Colonic mucosa (tissue), 4 donors: ENCODE measurements around the gene SPOCK3. TPM values are rescaled to one million over a fixed set of nuclear protein-coding genes. Genes with fewer than 3 reads are reported as not detected.

ENCODE experiments used
- DNase-seq: peaks from one replicate; pipeline ENCODE4 v3.0.0-alpha.2; 2020
- H3K27ac ChIP-seq: fragments of 200-600 bp; one replicate; pipeline ENCODE4 v1.8.0; 2021
- H3K27me3 ChIP-seq: fragments of 200-600 bp; one replicate; pipeline ENCODE4 v1.8.0; 2021
- H3K36me3 ChIP-seq: fragments of 200-600 bp; one replicate; pipeline ENCODE4 v1.8.0; 2021
- H3K4me1 ChIP-seq: fragments of 200-600 bp; one replicate; pipeline ENCODE4 v1.8.0; 2021; ENCODE audit warnings: mild to moderate bottlenecking
- H3K4me3 ChIP-seq: fragments of 200-600 bp; one replicate; pipeline ENCODE4 v1.8.0; 2021
- H3K9ac ChIP-seq, 2 donors: one replicate each; pipeline ENCODE4 v1.7.0; 2013; ENCODE audit warnings: control low read depth in 2 of 2, low read depth in 2 of 2, low read length in 2 of 2
- H3K9me3 ChIP-seq: fragments of 200-600 bp; one replicate; pipeline ENCODE4 v1.8.0; 2021
- intact Hi-C: fragments of 100-400 bp; cut with DNase I; formaldehyde crosslinking; loops from one replicate; pipeline ENCODE4 v1.14.1; 2022
- total RNA-seq, 2 donors: library from RNA; stranded (reverse); fragmentation: NEBNext Ultra II Directional in 1 of 2; extraction: Animal tissue kit (Norgen Biotek cat#: 25700) in 1 of 2; gene quantifications; one replicate each; pipeline ENCODE4 v1.2.1, GENCODE V29; 2021
- TF ChIP-seq, protein P1 (sequence below): fragments of 200-600 bp; IDR thresholded peaks from one replicate; pipeline ENCODE4 v1.8.0; 2022; ENCODE audit warnings: antibody characterized with exemption, mild to moderate bottlenecking
- donor health status: healthy.
- donor health status: DM: no; HTN: no; CAD: no.
- donor health status: DM: no; HTN: no; CAD: no.

SPOCK3 gene
- total RNA-seq, 2 donors from 2014 or later, result 0.77 TPM; not detected in 1

DNA sequence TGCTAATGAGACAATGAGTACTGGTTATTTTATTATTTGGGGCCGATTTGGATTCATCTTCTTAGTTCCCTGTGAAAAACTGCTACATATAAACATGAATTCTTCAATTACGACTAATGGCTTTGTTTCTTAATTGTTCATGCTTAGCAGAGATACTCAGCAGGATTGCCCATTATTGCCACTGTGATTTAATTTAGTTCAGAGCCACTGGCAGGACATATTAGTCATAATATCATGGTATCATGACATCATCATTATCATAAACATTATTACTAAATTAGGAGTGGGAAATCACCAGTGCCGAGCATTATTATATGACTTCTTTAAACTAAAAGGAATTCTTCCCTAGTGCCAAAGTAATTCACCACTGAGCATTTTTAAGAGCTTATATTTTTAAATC lies 201.4 kb downstream of the SPOCK3 start:
- H3K9ac ChIP-seq, result no peak overlapping the region
- H3K4me3 ChIP-seq, result no peak overlapping the region
- intact Hi-C loops, result no loop called here
- no peak overlapping the region for H3K27ac ChIP-seq
- TF ChIP-seq, protein P1, sequence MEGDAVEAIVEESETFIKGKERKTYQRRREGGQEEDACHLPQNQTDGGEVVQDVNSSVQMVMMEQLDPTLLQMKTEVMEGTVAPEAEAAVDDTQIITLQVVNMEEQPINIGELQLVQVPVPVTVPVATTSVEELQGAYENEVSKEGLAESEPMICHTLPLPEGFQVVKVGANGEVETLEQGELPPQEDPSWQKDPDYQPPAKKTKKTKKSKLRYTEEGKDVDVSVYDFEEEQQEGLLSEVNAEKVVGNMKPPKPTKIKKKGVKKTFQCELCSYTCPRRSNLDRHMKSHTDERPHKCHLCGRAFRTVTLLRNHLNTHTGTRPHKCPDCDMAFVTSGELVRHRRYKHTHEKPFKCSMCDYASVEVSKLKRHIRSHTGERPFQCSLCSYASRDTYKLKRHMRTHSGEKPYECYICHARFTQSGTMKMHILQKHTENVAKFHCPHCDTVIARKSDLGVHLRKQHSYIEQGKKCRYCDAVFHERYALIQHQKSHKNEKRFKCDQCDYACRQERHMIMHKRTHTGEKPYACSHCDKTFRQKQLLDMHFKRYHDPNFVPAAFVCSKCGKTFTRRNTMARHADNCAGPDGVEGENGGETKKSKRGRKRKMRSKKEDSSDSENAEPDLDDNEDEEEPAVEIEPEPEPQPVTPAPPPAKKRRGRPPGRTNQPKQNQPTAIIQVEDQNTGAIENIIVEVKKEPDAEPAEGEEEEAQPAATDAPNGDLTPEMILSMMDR, result no peak
- no peaks in the 10 kb centered on the region for H3K36me3 ChIP-seq
- no peaks in the 10 kb centered on the region for H3K9me3 ChIP-seq
- no peaks in the 10 kb centered on the region for H3K27me3 ChIP-seq
- no peak for DNase-seq
- H3K4me1 ChIP-seq, result no peaks in the 10 kb centered on the region

DNA sequence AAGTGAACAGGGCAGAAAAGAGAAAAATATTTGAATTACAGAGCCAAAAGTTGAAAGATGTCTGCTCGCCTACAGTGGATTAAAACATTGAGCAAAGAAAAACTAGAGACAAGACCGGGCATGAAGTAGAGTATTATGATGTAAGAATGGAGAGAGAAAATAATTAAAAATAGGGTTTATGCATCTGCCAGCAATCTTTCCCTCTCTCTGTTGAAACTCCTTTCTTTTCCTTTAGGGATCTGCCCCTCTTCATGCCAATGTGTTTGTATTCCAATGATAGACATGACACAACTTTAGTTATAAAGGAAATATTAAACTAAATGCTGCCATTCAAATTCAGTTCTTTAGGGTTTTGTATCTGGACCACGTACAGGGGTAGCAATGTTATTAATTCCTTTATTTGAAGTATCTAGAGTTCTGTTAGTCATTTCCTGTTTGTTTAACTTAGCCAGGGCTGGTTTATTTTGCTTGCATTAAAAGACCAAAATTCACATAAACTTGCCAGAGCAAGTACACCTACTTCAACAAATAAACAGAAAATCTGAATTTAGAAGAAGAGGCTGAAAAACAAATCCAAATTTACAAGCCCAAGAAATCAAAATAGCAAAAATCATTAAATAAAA lies 202.6 kb downstream of the SPOCK3 start:
- H3K9me3 ChIP-seq, result no peaks in the 10 kb centered on the region
- no peaks in the 10 kb centered on the region for H3K27me3 ChIP-seq
- H3K27ac ChIP-seq, result no peak overlapping the region
- no peaks in the 10 kb centered on the region for H3K4me1 ChIP-seq
- DNase-seq, result no peak
- H3K4me3 ChIP-seq, result no peak overlapping the region
- TF ChIP-seq, protein P1, result no peak
- intact Hi-C loops, result no loop called here
- no peak overlapping the region for H3K9ac ChIP-seq
- H3K36me3 ChIP-seq, result no peaks in the 10 kb centered on the region

DNA sequence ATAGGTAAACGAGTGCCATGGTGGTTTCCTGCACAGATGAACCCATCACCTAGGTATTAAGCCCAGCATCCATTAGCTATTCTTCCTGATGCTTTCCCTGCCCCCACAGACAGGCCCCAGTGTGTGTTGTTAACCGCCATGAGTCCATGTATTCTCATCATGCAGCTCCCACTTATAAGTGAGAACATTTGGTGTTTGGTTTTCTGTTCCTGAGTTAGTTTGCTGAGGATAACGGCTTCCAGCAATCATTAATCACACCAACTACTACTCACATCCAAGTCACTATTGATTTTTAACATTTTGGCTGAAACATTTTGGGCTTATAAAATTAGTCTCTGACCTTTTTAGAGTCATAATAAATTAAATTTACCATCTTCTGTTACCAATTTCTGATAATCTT lies 205.3 kb downstream of the SPOCK3 start:
- H3K9me3 ChIP-seq, result no peaks in the 10 kb centered on the region
- intact Hi-C loops, result loop anchor here (10.0 kb wide), 3 partner anchors 266 to 1126 kb away; no protein-coding TSS in a partner anchor
- no peak overlapping the region for H3K27ac ChIP-seq
- TF ChIP-seq, protein P1, result no peak
- no peak overlapping the region for H3K9ac ChIP-seq
- no peaks in the 10 kb centered on the region for H3K4me1 ChIP-seq
- no peak for DNase-seq
- H3K27me3 ChIP-seq, result no peaks in the 10 kb centered on the region
- H3K36me3 ChIP-seq, result no peaks in the 10 kb centered on the region
- no peak overlapping the region for H3K4me3 ChIP-seq

DNA sequence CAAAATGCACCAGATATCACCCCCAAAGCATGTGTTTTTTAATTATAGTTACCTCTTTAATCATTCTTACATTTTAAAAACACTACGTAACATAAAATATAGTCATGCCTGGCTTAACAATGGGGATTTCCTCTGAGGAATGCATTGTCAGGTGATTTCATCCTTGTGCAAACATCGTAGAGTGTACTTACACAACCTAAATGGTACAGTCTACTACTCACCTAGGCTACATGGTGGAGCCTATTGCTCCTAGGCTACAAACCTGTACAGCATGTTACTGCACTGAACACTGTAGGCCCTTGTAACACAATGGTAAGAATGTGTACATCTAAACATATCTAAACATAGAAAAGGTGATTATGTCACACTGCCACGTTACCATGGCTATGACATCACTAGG lies 208.6 kb downstream of the SPOCK3 start:
- no peaks in the 10 kb centered on the region for H3K27me3 ChIP-seq
- H3K36me3 ChIP-seq, result no peaks in the 10 kb centered on the region
- H3K4me3 ChIP-seq, result no peak overlapping the region
- intact Hi-C loops, result loop anchor here (10.0 kb wide), 3 partner anchors 269 to 1129 kb away; no protein-coding TSS in a partner anchor
- no peaks in the 10 kb centered on the region for H3K4me1 ChIP-seq
- no peak overlapping the region for H3K27ac ChIP-seq
- H3K9me3 ChIP-seq, result no peaks in the 10 kb centered on the region
- H3K9ac ChIP-seq, result no peak overlapping the region
- DNase-seq, result no peak
- TF ChIP-seq, protein P1, result no peak

DNA sequence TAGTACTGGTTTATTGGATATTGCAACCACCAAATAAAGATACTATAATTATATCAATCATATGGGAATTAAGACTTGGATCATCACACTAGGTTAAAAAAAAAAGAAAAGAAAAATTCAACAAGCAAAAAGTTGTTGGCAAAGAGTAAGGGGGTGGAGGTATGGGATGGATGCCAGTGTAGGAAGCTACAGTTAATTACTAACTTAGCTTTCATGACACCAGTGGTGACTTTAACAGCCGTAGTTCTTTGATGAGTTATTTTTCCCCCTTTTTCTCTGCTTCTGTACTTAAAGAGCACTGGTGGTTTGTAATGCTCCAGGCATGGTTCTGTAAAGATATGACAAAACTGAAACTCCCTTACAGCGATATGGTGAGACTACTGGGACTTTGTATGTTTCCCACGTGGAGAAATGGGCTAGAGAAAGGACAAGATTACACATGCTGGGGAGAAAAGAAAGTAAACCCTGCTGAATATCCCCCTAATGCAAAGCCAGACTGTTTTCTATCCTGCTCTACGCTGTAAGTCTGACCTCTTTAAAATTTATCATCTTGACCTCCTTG lies 210.8 kb downstream of the SPOCK3 start:
- Histone ChIP-seq H3K4me1 (no peaks in the 10 kb centered on the region), H3K27me3 (no peaks in the 10 kb centered on the region), H3K27ac (no peak overlapping the region), H3K9me3 (no peaks in the 10 kb centered on the region), H3K36me3 (no peaks in the 10 kb centered on the region), H3K4me3 (no peak overlapping the region), H3K9ac (no peak overlapping the region)
- no peak for DNase-seq
- intact Hi-C loops, result loop anchor here (10.0 kb wide), 3 partner anchors 271 to 1131 kb away; no protein-coding TSS in a partner anchor
- TF ChIP-seq, protein P1, result no peak
